MM.1S (cell line): ENCODE results near the gene IDH2.

Experiments used
- DNase-seq: peaks from one replicate; pipeline ENCODE4 v3.0.0-alpha.2; 2015
- H2AFZ ChIP-seq: fragments of 300-600 bp; sonication (generic); 2 replicates; pipeline ENCODE4 v1.6.0; 2016; ENCODE audit warnings: antibody characterized with exemption, low read length
- H3F3A ChIP-seq: fragments of 300-600 bp; sonication (generic); 2 replicates; pipeline ENCODE4 v1.6.1; 2016; ENCODE audit warnings: mild to moderate bottlenecking, antibody characterized with exemption, low read length, moderate library complexity, mixed read lengths; ENCODE audit not compliant: insufficient read depth
- H3K27ac ChIP-seq: fragments of 300-600 bp; sonication (generic); 2 replicates; pipeline ENCODE4 v1.5.1; 2016; ENCODE audit warnings: mild to moderate bottlenecking, low read length
- H3K27me3 ChIP-seq: fragments of 300-600 bp; sonication (generic); replicated peaks from 2 replicates; pipeline ENCODE4 v1.6.0; 2016; ENCODE audit warnings: low read length; ENCODE audit not compliant: insufficient read depth
- H3K36me3 ChIP-seq: fragments of 300-600 bp; sonication (generic); replicated peaks from 2 replicates; pipeline ENCODE4 v1.6.1; 2016; ENCODE audit warnings: mild to moderate bottlenecking, low read length, mixed read lengths; ENCODE audit not compliant: insufficient read depth
- H3K4me1 ChIP-seq: fragments of 300-600 bp; sonication (generic); 2 replicates; pipeline ENCODE4 v1.6.1; 2016; ENCODE audit warnings: low read length, mixed read lengths
- H3K4me2 ChIP-seq: fragments of 300-600 bp; sonication (generic); 2 replicates; pipeline ENCODE4 v1.6.0; 2016; ENCODE audit warnings: low read depth, low read length
- H3K4me3 ChIP-seq: fragments of 300-600 bp; sonication (generic); 2 replicates; pipeline ENCODE4 v1.5.1; 2016; ENCODE audit warnings: low read length, mixed read lengths
- H3K79me2 ChIP-seq: fragments of 300-600 bp; sonication (generic); 2 replicates; pipeline ENCODE4 v1.6.1; 2016; ENCODE audit warnings: mixed run types, low read length, mixed read lengths
- H3K9ac ChIP-seq: fragments of 300-600 bp; sonication (generic); 2 replicates; pipeline ENCODE4 v1.6.1; 2016; ENCODE audit warnings: low read length, mixed read lengths
- H3K9me2 ChIP-seq: fragments of 300-600 bp; sonication (generic); replicated peaks from 2 replicates; pipeline ENCODE4 v1.6.1; 2016; ENCODE audit warnings: mild to moderate bottlenecking, low read length, mixed read lengths; ENCODE audit not compliant: insufficient read depth
- H3K9me3 ChIP-seq: fragments of 300-600 bp; sonication (generic); replicated peaks from 2 replicates; pipeline ENCODE4 v1.6.1; 2016; ENCODE audit warnings: mild to moderate bottlenecking, low read length, mixed read lengths; ENCODE audit not compliant: insufficient read depth
- H4K20me1 ChIP-seq: fragments of 300-600 bp; sonication (generic); 2 replicates; pipeline ENCODE4 v1.6.1; 2016; ENCODE audit warnings: mild to moderate bottlenecking, low read length, moderate library complexity, mixed read lengths; ENCODE audit not compliant: insufficient read depth
- CTCF ChIP-seq: fragments of 300-600 bp; sonication (generic); IDR thresholded peaks from 2 replicates; pipeline ENCODE4 v1.5.1; 2016; ENCODE audit warnings: antibody characterized with exemption, low read length, mixed read lengths
- EZH2 ChIP-seq: fragments of 300-600 bp; sonication (generic); optimal IDR thresholded peaks from 2 replicates; pipeline ENCODE3; 2017; ENCODE audit warnings: low read depth, mild to moderate bottlenecking, antibody characterized with exemption, low read length, mixed read lengths
- EZH2phosphoT487 ChIP-seq: fragments of 300-600 bp; sonication (generic); IDR thresholded peaks from 2 replicates; pipeline ENCODE4 v1.6.1; 2018; ENCODE audit warnings: antibody characterized with exemption, low read length

IDH2 gene

GRCh38 chr15:90064911-90065681 lies 37.2 kb downstream of the IDH2 start:
- no peak overlapping the region for H3K4me2 ChIP-seq
- no peaks in the 10 kb centered on the region for H3K9me3 ChIP-seq
- H3K27ac ChIP-seq: no peak overlapping the region
- H3K9me2 ChIP-seq: no peaks in the 10 kb centered on the region
- TF ChIP-seq EZH2: no peak
- no peak for TF ChIP-seq EZH2phosphoT487
- no peak for TF ChIP-seq CTCF
- H4K20me1 ChIP-seq: no peaks in the 10 kb centered on the region
- no peaks in the 10 kb centered on the region; the same call in 1 of the 2 replicates for H3K36me3 ChIP-seq
- H3K4me1 ChIP-seq: peaks cover 9% of the 10 kb centered on the region
- no peak for DNase-seq
- peaks cover 7% of the 10 kb centered on the region for H3F3A ChIP-seq
- H2AFZ ChIP-seq: no peak overlapping the region
- no peaks in the 10 kb centered on the region for H3K27me3 ChIP-seq
- H3K4me3 ChIP-seq: no peak overlapping the region
- peaks cover 62% of the 10 kb centered on the region for H3K79me2 ChIP-seq
- no peak overlapping the region for H3K9ac ChIP-seq

- Histone ChIP-seq H3K4me3 (no peak overlapping the region), H3K9me3 (no peaks in the 10 kb centered on the region), H3K4me1 (peaks cover 11% of the 10 kb centered on the region), H3K79me2 (peaks cover 63% of the 10 kb centered on the region), H3K36me3 (no peaks in the 10 kb centered on the region; the same call in 1 of the 2 replicates), H3K4me2 (no peak overlapping the region), H3K9me2 (no peaks in the 10 kb centered on the region), H3K9ac (no peak overlapping the region), H3K27me3 (no peaks in the 10 kb centered on the region), H3F3A (peaks cover 12% of the 10 kb centered on the region), H2AFZ (no peak overlapping the region), H3K27ac (no peak overlapping the region), H4K20me1 (no peaks in the 10 kb centered on the region)
- TF ChIP-seq CTCF (no peak), EZH2 (no peak), EZH2phosphoT487 (no peak)
- DNase-seq: no peak
Observed at GRCh38 chr15:90063770-90064247, 38.5 kb downstream of the IDH2 start.

GRCh38 chr15:90062973-90063769 lies 39.1 kb downstream of the IDH2 start:
- Histone ChIP-seq H3K9ac (no peak overlapping the region), H3K4me2 (no peak overlapping the region), H3K27me3 (no peaks in the 10 kb centered on the region), H3K9me2 (no peaks in the 10 kb centered on the region), H3F3A (peaks cover 19% of the 10 kb centered on the region), H3K4me3 (no peak overlapping the region), H3K27ac (no peak overlapping the region), H3K36me3 (no peaks in the 10 kb centered on the region; the same call in 1 of the 2 replicates), H3K79me2 (peaks cover 61% of the 10 kb centered on the region), H3K4me1 (peaks cover 16% of the 10 kb centered on the region), H2AFZ (no peak overlapping the region), H3K9me3 (no peaks in the 10 kb centered on the region), H4K20me1 (no peaks in the 10 kb centered on the region)
- DNase-seq: no peak
- no peak for TF ChIP-seq CTCF
- no peak for TF ChIP-seq EZH2
- no peak for TF ChIP-seq EZH2phosphoT487
